ENCODE measurements around the gene CMTM6. TPM values are rescaled to one million over a fixed set of nuclear protein-coding genes. Genes with fewer than 3 reads are reported as not detected.

Gene CMTM6
- 123 and 131 TPM in 2 replicates for total RNA-seq

GRCh38 chr3:32502118-32502945 is at the start of gene CMTM6:
Gene CMTM6 (minus strand): TSS chr3:32502852. CDS start chr3:32502745, 107 bp downstream.

Other genes with a start within 250 kb of the CMTM6 start
- gene CMTM7, start 111.0 kb downstream of the CMTM6 start, total RNA-seq: 54.2 and 55.1 TPM in 2 replicates
- 50.0 and 51.1 TPM in 2 replicates for gene DYNC1LI1, start 68.0 kb upstream of the CMTM6 start, total RNA-seq
- gene CNOT10, start 182.3 kb upstream of the CMTM6 start, total RNA-seq: 11.6 and 15.2 TPM in 2 replicates

Measured in mammary microvascular endothelial cell (primary cell).